Measurements from ENCODE around the gene SP140. TPM values are rescaled to one million over a fixed set of nuclear protein-coding genes. Genes with fewer than 3 reads are reported as not detected.
A peak's percentile ranks its signal among the peaks of the same experiment; 100 is the strongest.

Gene SP140
- total and polyA plus RNA-seq, 10 of the 15 experiments (the other 5 are each of a cell fraction or from before 2014, with no cell fraction given) = 61.7 to 164 (median 90.7) TPM

DNA sequence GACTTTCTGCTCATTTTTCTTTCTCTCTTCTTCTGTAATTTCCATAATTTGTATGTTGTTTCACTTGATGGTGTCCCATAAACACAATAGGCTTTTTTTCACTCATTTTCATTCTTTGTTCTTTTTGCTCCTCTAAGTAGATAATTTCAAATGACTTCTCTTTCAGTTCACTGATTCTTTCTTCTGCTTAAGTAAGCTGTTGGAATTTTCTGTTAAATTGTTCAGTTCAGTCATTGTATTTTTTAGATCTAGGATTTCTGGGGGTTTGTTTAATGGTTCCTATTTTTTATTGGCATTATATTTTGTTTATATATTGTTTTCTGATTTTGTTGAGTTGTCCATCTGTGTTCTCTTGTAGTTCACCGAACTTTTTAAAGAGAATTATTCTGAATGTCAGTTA, 120.9 kb downstream of the SP140 start:
- H3K27me3 ChIP-seq (replicated peaks in 1 of 2; ENCODE audit: control insufficient read depth in 2 of 2, insufficient read depth in 2 of 2, low read length in 1 of 2) = no peaks in the 10 kb centered on the region
- DNase-seq (ENCODE audit: low read depth, low spot score) (no peak), FAIRE-seq (no peak), ATAC-seq (no peak)
- in situ Hi-C loops (cut with MboI) = no loop called here
- BruUV-seq (replicated peaks) = no TSS peak
- RAD21 ChIA-PET (ENCODE audit: unreplicated experiment) = no interaction called here
- CTCF ChIA-PET = interaction anchor here (0.9 kb wide), 1 partner anchor 288 kb away, joined by 3 read pairs; no protein-coding TSS in a partner anchor
- H3K79me2 ChIP-seq (ENCODE audit: control insufficient read depth, insufficient read depth, low read length) = no peaks in the 10 kb centered on the region; the same call in none of the 2 replicates
- H2AFZ ChIP-seq (ENCODE audit: control insufficient read depth, low read depth, low read length) = no peak overlapping the region
- intact Hi-C loops (cut with micrococcal nuclease; ENCODE audit: unreplicated experiment) = no loop called here
- no peak overlapping the region for H3K9ac ChIP-seq (ENCODE audit: control insufficient read depth, insufficient read depth, low read length)
- H3K4me3 ChIP-seq = no peak overlapping the region
- POLR2A ChIA-PET = no interaction called here
- peak; percentile 48; the same call in 1 of the 2 replicates for TF ChIP-seq CBX5 (IDR thresholded peaks at IDR 0.05; ENCODE audit: low read depth)
- TF ChIP-seq NR2C2 (IDR thresholded peaks at IDR 0.05; ENCODE audit: borderline replicate concordance, control insufficient read depth, insufficient read length, low read depth) = no peak
- H3K4me2 ChIP-seq (ENCODE audit: control insufficient read depth, insufficient read depth) = no peak overlapping the region
- H3K9me3 ChIP-seq (replicated peaks; ENCODE audit: control insufficient read depth, insufficient read depth, low read length) = peaks cover 14% of the 10 kb centered on the region
- H4K20me1 ChIP-seq (ENCODE audit: control insufficient read depth, insufficient read depth) = no peaks in the 10 kb centered on the region
- no peak overlapping the region for H3K27ac ChIP-seq (ENCODE audit: control insufficient read depth, insufficient read depth)
- WGBS (ENCODE audit: insufficient coverage, insufficient replicate concordance, low lambda C conversion rate, missing lambda C conversion rate) = 96% methylated on average over 1 of the region's 1 CpG
- H3K36me3 ChIP-seq (ENCODE audit: control insufficient read depth in 2 of 2, insufficient read depth in 2 of 2, low read length in 1 of 2) = peaks cover 0 to 3% of the 10 kb centered on the region in 2 experiments; a peak in 1 of 4 replicates
- SMC1A ChIA-PET (ENCODE audit: uncharacterized antibody, unreplicated experiment) = interaction anchor here (0.8 to 2.8 kb wide), 6 partner anchors 10 to 264 kb away, joined by 3 to 11 read pairs (median 3); partner anchors contain the start of gene SP140L
- H3K4me1 ChIP-seq (ENCODE audit: control insufficient read depth, insufficient read depth, low read length) = peaks cover 15% of the 10 kb centered on the region

DNA sequence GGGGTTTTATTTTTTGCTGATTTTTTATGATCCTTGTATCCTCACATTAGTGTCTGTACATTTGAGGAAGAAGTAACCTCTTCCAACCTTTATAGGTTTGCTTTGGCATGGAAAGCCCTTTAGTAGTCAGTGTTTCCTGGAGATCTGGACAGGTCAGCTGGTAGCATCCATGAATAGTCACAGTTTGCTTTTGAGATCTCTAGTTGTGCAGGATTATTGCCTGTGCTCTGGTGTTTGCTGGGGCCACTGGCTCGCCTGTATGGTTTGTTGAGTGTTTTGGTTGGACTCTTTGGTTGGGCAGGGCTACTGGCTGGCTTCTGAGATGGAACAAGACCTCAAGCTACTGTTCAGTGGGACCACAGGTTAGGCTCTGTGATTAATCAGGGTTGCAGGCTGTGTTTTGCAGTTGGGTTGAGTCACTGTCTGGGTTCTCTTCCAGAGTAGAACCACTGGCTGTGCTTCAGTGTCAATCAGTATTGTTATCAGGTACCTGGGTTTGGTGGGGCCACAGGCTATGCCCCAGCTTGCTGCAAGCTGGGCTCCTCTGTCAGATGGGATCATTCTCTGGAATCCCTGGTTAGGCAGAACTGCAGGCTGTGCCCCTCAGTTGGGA, 121.5 kb downstream of the SP140 start:
- FAIRE-seq = no peak
- Histone ChIP-seq H3K9ac (ENCODE audit: control insufficient read depth, insufficient read depth, low read length) (no peak overlapping the region), H2AFZ (ENCODE audit: control insufficient read depth, low read depth, low read length) (no peak overlapping the region), H3K79me2 (ENCODE audit: control insufficient read depth, insufficient read depth, low read length) (no peaks in the 10 kb centered on the region; the same call in none of the 2 replicates), H4K20me1 (ENCODE audit: control insufficient read depth, insufficient read depth) (no peaks in the 10 kb centered on the region), H3K4me3 (no peak overlapping the region), H3K27me3 (replicated peaks in 1 of 2; ENCODE audit: control insufficient read depth in 2 of 2, insufficient read depth in 2 of 2, low read length in 1 of 2) (no peaks in the 10 kb centered on the region), H3K4me2 (ENCODE audit: control insufficient read depth, insufficient read depth) (no peak overlapping the region), H3K4me1 (ENCODE audit: control insufficient read depth, insufficient read depth, low read length) (peaks cover 15% of the 10 kb centered on the region), H3K27ac (ENCODE audit: control insufficient read depth, insufficient read depth) (no peak overlapping the region), H3K36me3 (ENCODE audit: control insufficient read depth in 2 of 2, insufficient read depth in 2 of 2, low read length in 1 of 2) (peaks cover 0 to 3% of the 10 kb centered on the region in 2 experiments; a peak in 1 of 4 replicates), H3K9me3 (replicated peaks; ENCODE audit: control insufficient read depth, insufficient read depth, low read length) (peaks cover 14% of the 10 kb centered on the region)
- in situ Hi-C loops (cut with MboI) (no loop called here), intact Hi-C loops (cut with micrococcal nuclease; ENCODE audit: unreplicated experiment) (no loop called here)
- TF ChIP-seq NFXL1 (IDR thresholded peaks at IDR 0.05; ENCODE audit: borderline replicate concordance) (no peak), SREBF2 (IDR thresholded peaks at IDR 0.05; ENCODE audit: low read length) (no peak), HDAC6 (IDR thresholded peaks at IDR 0.05; ENCODE audit: unreplicated experiment) (no peak)
- TF ChIP-seq, protein P1, sequence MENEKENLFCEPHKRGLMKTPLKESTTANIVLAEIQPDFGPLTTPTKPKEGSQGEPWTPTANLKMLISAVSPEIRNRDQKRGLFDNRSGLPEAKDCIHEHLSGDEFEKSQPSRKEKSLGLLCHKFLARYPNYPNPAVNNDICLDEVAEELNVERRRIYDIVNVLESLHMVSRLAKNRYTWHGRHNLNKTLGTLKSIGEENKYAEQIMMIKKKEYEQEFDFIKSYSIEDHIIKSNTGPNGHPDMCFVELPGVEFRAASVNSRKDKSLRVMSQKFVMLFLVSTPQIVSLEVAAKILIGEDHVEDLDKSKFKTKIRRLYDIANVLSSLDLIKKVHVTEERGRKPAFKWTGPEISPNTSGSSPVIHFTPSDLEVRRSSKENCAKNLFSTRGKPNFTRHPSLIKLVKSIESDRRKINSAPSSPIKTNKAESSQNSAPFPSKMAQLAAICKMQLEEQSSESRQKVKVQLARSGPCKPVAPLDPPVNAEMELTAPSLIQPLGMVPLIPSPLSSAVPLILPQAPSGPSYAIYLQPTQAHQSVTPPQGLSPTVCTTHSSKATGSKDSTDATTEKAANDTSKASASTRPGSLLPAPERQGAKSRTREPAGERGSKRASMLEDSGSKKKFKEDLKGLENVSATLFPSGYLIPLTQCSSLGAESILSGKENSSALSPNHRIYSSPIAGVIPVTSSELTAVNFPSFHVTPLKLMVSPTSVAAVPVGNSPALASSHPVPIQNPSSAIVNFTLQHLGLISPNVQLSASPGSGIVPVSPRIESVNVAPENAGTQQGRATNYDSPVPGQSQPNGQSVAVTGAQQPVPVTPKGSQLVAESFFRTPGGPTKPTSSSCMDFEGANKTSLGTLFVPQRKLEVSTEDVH (IDR thresholded peaks at IDR 0.05; ENCODE audit: low read depth, partially characterized antibody) = no peak
- no peak for DNase-seq (ENCODE audit: low read depth, low spot score)
- BruUV-seq (replicated peaks) = no TSS peak
- RAD21 ChIA-PET (ENCODE audit: unreplicated experiment) = no interaction called here
- 75% methylated on average over 1 of the region's 1 CpG for WGBS (ENCODE audit: insufficient coverage, insufficient replicate concordance, low lambda C conversion rate, missing lambda C conversion rate)
- no peak for ATAC-seq
- SMC1A ChIA-PET (ENCODE audit: uncharacterized antibody, unreplicated experiment) = interaction anchor here (0.8 to 2.8 kb wide), 5 partner anchors 17 to 264 kb away, joined by 3 to 11 read pairs (median 3); partner anchors contain the start of gene SP140L
- CTCF ChIA-PET = interaction anchor here (0.9 to 1.0 kb wide), 2 partner anchors 20 to 288 kb away, joined by 3 read pairs; no protein-coding TSS in a partner anchor
- POLR2A ChIA-PET = no interaction called here

Data from GM12878 (cell line).